ENCODE measurements around the gene FERMT3. TPM values are rescaled to one million over a fixed set of nuclear protein-coding genes. Genes with fewer than 3 reads are reported as not detected.

FERMT3 gene
- total and polyA plus RNA-seq, 2 of the 13 experiments (the other 11 are each of a cell fraction or from before 2014, with no cell fraction given), result 0.29 TPM; not detected in 1

DNA sequence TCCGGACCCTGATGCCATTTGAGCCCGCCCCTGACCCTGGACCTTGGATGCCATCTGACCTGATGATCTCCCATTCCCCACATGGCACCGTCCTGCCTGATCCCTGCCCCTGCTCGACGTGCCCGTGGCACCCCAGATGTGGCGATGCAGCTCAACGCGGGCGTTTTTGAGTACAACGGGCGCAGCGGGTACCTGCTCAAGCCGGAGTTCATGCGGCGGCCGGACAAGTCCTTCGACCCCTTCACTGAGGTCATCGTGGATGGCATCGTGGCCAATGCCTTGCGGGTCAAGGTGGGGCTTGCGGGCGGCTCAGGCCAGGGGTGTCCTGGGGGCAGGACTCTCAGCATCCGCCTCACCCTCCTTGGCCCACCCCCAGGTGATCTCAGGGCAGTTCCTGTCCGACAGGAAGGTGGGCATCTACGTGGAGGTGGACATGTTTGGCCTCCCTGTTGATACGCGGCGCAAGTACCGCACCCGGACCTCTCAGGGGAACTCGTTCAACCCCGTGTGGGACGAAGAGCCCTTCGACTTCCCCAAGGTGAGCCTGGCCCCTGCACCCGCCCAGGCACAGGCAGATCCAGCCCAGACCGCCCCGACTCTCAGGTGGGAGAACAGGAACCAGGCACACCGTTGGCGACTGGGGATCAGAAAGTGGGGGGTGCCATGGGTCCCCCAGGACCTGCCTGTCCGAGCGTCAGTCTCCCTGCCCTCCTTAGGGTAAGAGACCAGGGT is 55.9 kb downstream of the FERMT3 start (continued):
- TF ChIP-seq ZNF512 (CRISPR knock-in tag; IDR thresholded peaks at IDR 0.05), result no peak

DNA sequence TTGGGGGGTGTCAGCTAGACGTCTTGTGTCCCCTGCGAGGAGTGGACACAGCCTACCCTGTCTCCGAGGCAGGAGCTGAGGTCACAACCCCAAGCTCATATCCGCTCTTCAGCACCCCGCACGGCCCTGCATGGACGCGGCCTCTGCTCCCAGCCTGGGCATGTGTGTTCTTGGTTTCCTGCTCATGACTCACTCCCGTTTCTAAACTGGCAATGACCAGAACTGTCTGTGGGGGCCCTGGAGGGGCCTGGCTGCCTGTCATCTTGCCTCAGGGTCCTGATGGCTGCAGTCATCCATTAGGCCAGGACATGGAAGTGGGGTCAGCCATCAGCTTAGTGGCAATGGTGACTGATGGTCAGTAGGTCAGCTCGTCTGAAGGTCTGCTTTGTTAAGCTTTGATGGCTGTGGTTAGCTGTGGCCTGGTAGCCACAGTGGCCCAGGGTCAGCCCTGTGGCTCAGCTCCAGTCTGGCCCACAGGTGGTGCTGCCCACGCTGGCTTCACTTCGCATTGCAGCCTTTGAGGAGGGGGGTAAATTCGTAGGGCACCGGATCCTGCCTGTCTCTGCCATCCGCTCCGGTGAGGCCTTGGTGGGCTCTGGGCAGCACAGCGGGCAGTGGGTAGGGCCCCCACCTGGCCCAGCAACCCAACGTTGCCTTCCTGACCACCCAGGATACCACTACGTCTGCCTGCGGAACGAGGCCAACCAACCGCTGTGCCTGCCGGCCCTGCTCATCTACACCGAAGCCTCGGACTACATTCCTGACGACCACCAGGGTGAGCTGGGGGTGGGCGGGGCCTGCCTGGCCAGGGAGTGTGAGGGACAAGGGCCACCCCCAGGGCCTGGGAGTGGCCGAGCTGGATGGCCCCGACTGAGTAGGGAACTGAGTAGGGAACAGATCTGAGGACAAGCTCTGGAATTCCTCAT is 56.8 kb downstream of the FERMT3 start:
- ChIA-PET CTCF (ENCODE audit: low intra/inter-chr PET ratio, low total read pairs) (no interaction called here), POLR2A (no interaction called here)
- Histone ChIP-seq H3K4me1 (ENCODE audit: insufficient read depth, low read length) (peaks cover 8% of the 10 kb centered on the region), H3K79me2 (ENCODE audit: insufficient read depth, low read length) (no peaks in the 10 kb centered on the region), H4K20me1 (ENCODE audit: insufficient read depth, low read length) (no peaks in the 10 kb centered on the region), H3K27ac (ENCODE audit: extremely low read length, insufficient read depth, low read length) (no peak overlapping the region), H3K9me3 (ENCODE audit: low read length) (no peaks in the 10 kb centered on the region), H2AFZ (ENCODE audit: low read length) (no peak overlapping the region), H3K27me3 (ENCODE audit: control insufficient read depth in 1 of 2, insufficient read depth in 2 of 2, low read length in 2 of 2) (no peaks in the 10 kb centered on the region), H3K36me3 (replicated peaks in 1 of 2; ENCODE audit: control insufficient read depth in 1 of 2, insufficient read depth in 2 of 2, low read length in 2 of 2) (peaks cover 8 to 35% of the 10 kb centered on the region in 2 experiments; a peak in 4 of 5 replicates), H3K4me3 (replicated peaks in 1 of 3; ENCODE audit: insufficient read depth in 1 of 3, low read depth in 2 of 3, low read length in 3 of 3) (no peak overlapping the region), H3K9ac (ENCODE audit: insufficient read depth, low read depth, low read length) (no peak overlapping the region), H3K4me2 (ENCODE audit: low read depth, low read length) (no peak overlapping the region)
- BruUV-seq (replicated peaks), result no TSS peak
- TF ChIP-seq ZNF720 (CRISPR knock-in tag; IDR thresholded peaks at IDR 0.05) (no peak), SIN3B (IDR thresholded peaks at IDR 0.05; ENCODE audit: low read length) (no peak), ZSCAN21 (CRISPR knock-in tag; IDR thresholded peaks at IDR 0.05; ENCODE audit: borderline replicate concordance) (no peak), RBAK (CRISPR knock-in tag; IDR thresholded peaks at IDR 0.05) (no peak), ZNF652 (CRISPR knock-in tag; IDR thresholded peaks at IDR 0.05; ENCODE audit: borderline replicate concordance, low read depth) (no peak)
- TF ChIP-seq, protein P1, sequence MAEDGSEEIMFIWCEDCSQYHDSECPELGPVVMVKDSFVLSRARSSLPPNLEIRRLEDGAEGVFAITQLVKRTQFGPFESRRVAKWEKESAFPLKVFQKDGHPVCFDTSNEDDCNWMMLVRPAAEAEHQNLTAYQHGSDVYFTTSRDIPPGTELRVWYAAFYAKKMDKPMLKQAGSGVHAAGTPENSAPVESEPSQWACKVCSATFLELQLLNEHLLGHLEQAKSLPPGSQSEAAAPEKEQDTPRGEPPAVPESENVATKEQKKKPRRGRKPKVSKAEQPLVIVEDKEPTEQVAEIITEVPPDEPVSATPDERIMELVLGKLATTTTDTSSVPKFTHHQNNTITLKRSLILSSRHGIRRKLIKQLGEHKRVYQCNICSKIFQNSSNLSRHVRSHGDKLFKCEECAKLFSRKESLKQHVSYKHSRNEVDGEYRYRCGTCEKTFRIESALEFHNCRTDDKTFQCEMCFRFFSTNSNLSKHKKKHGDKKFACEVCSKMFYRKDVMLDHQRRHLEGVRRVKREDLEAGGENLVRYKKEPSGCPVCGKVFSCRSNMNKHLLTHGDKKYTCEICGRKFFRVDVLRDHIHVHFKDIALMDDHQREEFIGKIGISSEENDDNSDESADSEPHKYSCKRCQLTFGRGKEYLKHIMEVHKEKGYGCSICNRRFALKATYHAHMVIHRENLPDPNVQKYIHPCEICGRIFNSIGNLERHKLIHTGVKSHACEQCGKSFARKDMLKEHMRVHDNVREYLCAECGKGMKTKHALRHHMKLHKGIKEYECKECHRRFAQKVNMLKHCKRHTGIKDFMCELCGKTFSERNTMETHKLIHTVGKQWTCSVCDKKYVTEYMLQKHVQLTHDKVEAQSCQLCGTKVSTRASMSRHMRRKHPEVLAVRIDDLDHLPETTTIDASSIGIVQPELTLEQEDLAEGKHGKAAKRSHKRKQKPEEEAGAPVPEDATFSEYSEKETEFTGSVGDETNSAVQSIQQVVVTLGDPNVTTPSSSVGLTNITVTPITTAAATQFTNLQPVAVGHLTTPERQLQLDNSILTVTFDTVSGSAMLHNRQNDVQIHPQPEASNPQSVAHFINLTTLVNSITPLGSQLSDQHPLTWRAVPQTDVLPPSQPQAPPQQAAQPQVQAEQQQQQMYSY (CRISPR knock-in tag; IDR thresholded peaks at IDR 0.05), result no peak
- 86% methylated on average over 2 of the region's 29 CpGs for WGBS (ENCODE audit: low lambda C conversion rate)
- intact Hi-C loops (cut with micrococcal nuclease; ENCODE audit: unreplicated experiment) (no loop called here), in situ Hi-C loops (cut with HindIII; ENCODE audit: extremely low pct_ligation_motif_present, low pct_unique_long_range_greater_than_20kb) (no loop called here)
- no peak for ATAC-seq
- no peak for DNase-seq (ENCODE audit: low spot score)
- no peak for FAIRE-seq
